RPMI8226 (cell line): ENCODE data around the gene CYP4A11.
"Not testable (repeated sequence)": the region's sequence is repeated elsewhere in the genome, so short reads cannot be mapped to it uniquely, and the experiment has no call there.

ENCODE experiments used
- DNase-seq: peaks from one replicate; pipeline ENCODE4 v3.0.0-alpha.2; 2015

Gene CYP4A11

GRCh38 chr1:46941135-46941694, at the start of gene CYP4A11:
TSS of gene CYP4A11 (minus strand) at chr1:46941476. CDS start at chr1:46941433, 43 bp downstream.
- no peak for DNase-seq

- not testable (repeated sequence) for DNase-seq
These were observed 49.3 kb upstream of the CYP4A11 start for GRCh38 chr1:46990541-46990940.

GRCh38 chr1:46983830-46984586, 42.7 kb upstream of the CYP4A11 start:
- DNase-seq, result no peak

- DNase-seq, result no peak
These were observed 42.0 kb upstream of the CYP4A11 start for GRCh38 chr1:46983166-46983829.

- DNase-seq, result no peak
These were observed 27.8 kb upstream of the CYP4A11 start for GRCh38 chr1:46969014-46969619.

- not testable (repeated sequence) for DNase-seq
These were observed 21.0 kb upstream of the CYP4A11 start for GRCh38 chr1:46962272-46962671.

- no peak for DNase-seq
These were observed 19.9 kb upstream of the CYP4A11 start for GRCh38 chr1:46961066-46961758.

GRCh38 chr1:46960250-46960649, 19.0 kb upstream of the CYP4A11 start:
- no peak for DNase-seq

- DNase-seq, result not testable (repeated sequence)
These were observed 13.8 kb upstream of the CYP4A11 start for GRCh38 chr1:46955116-46955515.

- not testable (repeated sequence) for DNase-seq
These were observed 12.6 kb upstream of the CYP4A11 start for GRCh38 chr1:46953847-46954246.

GRCh38 chr1:46949417-46949666, 8.1 kb upstream of the CYP4A11 start:
- not testable (repeated sequence) for DNase-seq

- DNase-seq, result no peak
These were observed 7.5 kb upstream of the CYP4A11 start for GRCh38 chr1:46948629-46949416.

- not testable (repeated sequence) for DNase-seq
These were observed 6.4 kb upstream of the CYP4A11 start for GRCh38 chr1:46947706-46948105.

- no peak for DNase-seq
These were observed 810 bp upstream of the CYP4A11 start for GRCh38 chr1:46942086-46942485.

- DNase-seq, result no peak
These were observed 969 bp downstream of the CYP4A11 start for GRCh38 chr1:46940307-46940706.

- DNase-seq, result no peak
These were observed 4.0 kb downstream of the CYP4A11 start for GRCh38 chr1:46937270-46937669.

- no peak for DNase-seq
These were observed 4.5 kb downstream of the CYP4A11 start for GRCh38 chr1:46936788-46937187.

- not testable (repeated sequence) for DNase-seq
These were observed 6.4 kb downstream of the CYP4A11 start for GRCh38 chr1:46934852-46935251.

- DNase-seq, result not testable (repeated sequence)
These were observed 9.3 kb downstream of the CYP4A11 start for GRCh38 chr1:46932020-46932419.

GRCh38 chr1:46931151-46931550, 10.1 kb downstream of the CYP4A11 start:
- no peak for DNase-seq

- no peak for DNase-seq
These were observed 13.9 kb downstream of the CYP4A11 start for GRCh38 chr1:46927249-46927835.

GRCh38 chr1:46910790-46911189, 30.5 kb downstream of the CYP4A11 start:
- DNase-seq, result no peak
